Fibroblast of lung (primary cell): ENCODE data around the gene QPCTL. TPM values are rescaled to one million over a fixed set of nuclear protein-coding genes. Genes with fewer than 3 reads are reported as not detected.

Experiments
- DNase-seq, 2 donors: peaks; one replicate each; pipeline versions ENCODE4 v3.0.0 to v3.0.0-alpha.2; 2010; ENCODE audit warnings: low read depth in 2 of 2
- H2AFZ ChIP-seq: 2 replicates; pipeline ENCODE4 v1.5.1; 2012; ENCODE audit warnings: low read length, control low read depth, inconsistent platforms
- H3K27ac ChIP-seq: 2 replicates; pipeline ENCODE4 v1.5.1; 2011; ENCODE audit warnings: low read length, control low read depth; ENCODE audit not compliant: insufficient read depth
- H3K27me3 ChIP-seq: 2 replicates; pipeline ENCODE4 v1.5.1; 2011; ENCODE audit warnings: mild to moderate bottlenecking, low read length; ENCODE audit not compliant: control insufficient read depth, insufficient read depth
- H3K36me3 ChIP-seq: 2 replicates; pipeline ENCODE4 v1.5.1; 2011; ENCODE audit warnings: low read length; ENCODE audit not compliant: control insufficient read depth, insufficient read depth
- H3K4me1 ChIP-seq: 2 replicates; pipeline ENCODE4 v1.5.1; 2011; ENCODE audit warnings: low read length; ENCODE audit not compliant: control insufficient read depth, insufficient read depth; ENCODE audit errors: extremely low read depth
- H3K4me2 ChIP-seq: 2 replicates; pipeline ENCODE4 v1.5.1; 2011; ENCODE audit warnings: low read length, control low read depth; ENCODE audit not compliant: insufficient read depth; ENCODE audit errors: extremely low read depth
- H3K4me3 ChIP-seq, 4 experiments: fragments of 200-600 bp in 1 of 4; sonication (generic) in 1 of 4; replicated peaks in 1 of 4; 2 replicates each; pipeline ENCODE4 v1.5.1; 2011 to 2016; ENCODE audit warnings: low read length in 4 of 4, low read depth in 3 of 4, mild to moderate bottlenecking in 3 of 4, control low read depth in 2 of 4, inconsistent platforms in 1 of 4, mixed read lengths in 1 of 4; ENCODE audit not compliant: insufficient read depth in 1 of 4; ENCODE audit errors: control extremely low read depth in 1 of 4
- H3K79me2 ChIP-seq: 2 replicates; pipeline ENCODE4 v1.5.1; 2012; ENCODE audit warnings: mild to moderate bottlenecking, low read length, inconsistent platforms; ENCODE audit not compliant: control insufficient read depth, insufficient read depth
- H3K9ac ChIP-seq: 2 replicates; pipeline ENCODE4 v1.5.1; 2011; ENCODE audit warnings: mild to moderate bottlenecking, low read length, control low read depth; ENCODE audit not compliant: insufficient read depth
- H3K9me3 ChIP-seq: 2 replicates; pipeline ENCODE4 v1.5.1; 2012; ENCODE audit warnings: low read depth, low read length; ENCODE audit not compliant: control insufficient read depth, insufficient read depth
- H4K20me1 ChIP-seq: 2 replicates; pipeline ENCODE4 v1.5.1; 2011; ENCODE audit warnings: low read length; ENCODE audit not compliant: control insufficient read depth, insufficient read depth; ENCODE audit errors: extremely low read depth
- CTCF ChIP-seq, 2 donors: IDR thresholded peaks in 1 of 2; conservative IDR thresholded peaks in 1 of 2; 1 replicate in 1 of 2; 2 replicates in 1 of 2; pipeline ENCODE4 v1.5.1; 2011 to 2012; ENCODE audit warnings: low read length in 2 of 2, control low read depth in 1 of 2, inconsistent platforms in 1 of 2, low read depth in 1 of 2, mild to moderate bottlenecking in 1 of 2
- EZH2 ChIP-seq: IDR thresholded peaks from 2 replicates; pipeline ENCODE4 v1.5.1; 2012; ENCODE audit warnings: low read length, control low read depth, mild to moderate bottlenecking; ENCODE audit errors: missing control alignments
- polyA plus RNA-seq, 2 donors: library from polyadenylated mRNA; depleted of rRNA in 1 of 2; stranded (reverse) in 1 of 2; unstranded in 1 of 2; fragments of >200 nt; gene quantifications; 2 replicates each; pipeline ENCODE4 v1.2.1, GENCODE V29; 2011 to 2012; ENCODE audit warnings: missing spikeins in 1 of 2
- total RNA-seq: library from RNA; depleted of rRNA; stranded (reverse); fragments of >200 nt; gene quantifications from 2 replicates; pipeline ENCODE4 v1.2.1, GENCODE V29; 2014

Gene QPCTL
- total and polyA plus RNA-seq, 2 donors (not counting 1 experiment from before 2014, with no cell fraction given), result 5.8 to 9.4 TPM

- H3K4me2 ChIP-seq, result no peak overlapping the region
- peaks cover 11% of the 10 kb centered on the region for H3K27me3 ChIP-seq
- H3K36me3 ChIP-seq, result no peaks in the 10 kb centered on the region
- H3K4me3 ChIP-seq, result no peak overlapping the region
- TF ChIP-seq EZH2, result no peak
- TF ChIP-seq CTCF (conservative IDR thresholded peaks at IDR 0.05 in 1 of 2, IDR thresholded peaks at IDR 0.05 in 1 of 2; ENCODE audit: low read depth in 1 of 2, low read length in 2 of 2), result no peak
- no peaks in the 10 kb centered on the region for H4K20me1 ChIP-seq
- no peak overlapping the region for H2AFZ ChIP-seq
- no peak for DNase-seq
- H3K79me2 ChIP-seq, result no peaks in the 10 kb centered on the region
- no peaks in the 10 kb centered on the region for H3K9me3 ChIP-seq
- H3K9ac ChIP-seq, result no peak overlapping the region
- H3K27ac ChIP-seq, result no peak overlapping the region
- H3K4me1 ChIP-seq, result peaks cover 4% of the 10 kb centered on the region
Measured at GRCh38 chr19:45674946-45675345, 17.5 kb upstream of the QPCTL start.

- Histone ChIP-seq H4K20me1 (no peaks in the 10 kb centered on the region), H3K36me3 (no peaks in the 10 kb centered on the region), H3K27me3 (peaks cover 11% of the 10 kb centered on the region), H3K27ac (no peak overlapping the region), H3K4me2 (peak overlapping the region; percentile 13), H3K4me1 (peaks cover 4% of the 10 kb centered on the region), H2AFZ (peak overlapping the region; percentile 13), H3K79me2 (no peaks in the 10 kb centered on the region), H3K9me3 (no peaks in the 10 kb centered on the region), H3K9ac (no peak overlapping the region), H3K4me3 (no peak overlapping the region)
- TF ChIP-seq CTCF (conservative IDR thresholded peaks at IDR 0.05 in 1 of 2, IDR thresholded peaks at IDR 0.05 in 1 of 2; ENCODE audit: low read depth in 1 of 2, low read length in 2 of 2) (no peak), EZH2 (no peak)
- DNase-seq, result no peak
Measured at GRCh38 chr19:45676851-45677263, 15.6 kb upstream of the QPCTL start.

- Histone ChIP-seq H3K9me3 (no peaks in the 10 kb centered on the region), H3K36me3 (no peaks in the 10 kb centered on the region), H4K20me1 (no peaks in the 10 kb centered on the region), H3K4me2 (peak overlapping the region; percentile 48), H2AFZ (no peak overlapping the region), H3K27ac (no peak overlapping the region), H3K4me3 (peak overlapping the region; percentile 7 to 34 (median 13)), H3K27me3 (peaks cover 11% of the 10 kb centered on the region), H3K4me1 (peaks cover 4% of the 10 kb centered on the region), H3K79me2 (no peaks in the 10 kb centered on the region), H3K9ac (no peak overlapping the region)
- TF ChIP-seq CTCF (conservative IDR thresholded peaks at IDR 0.05 in 1 of 2, IDR thresholded peaks at IDR 0.05 in 1 of 2; ENCODE audit: low read depth in 1 of 2, low read length in 2 of 2) (no peak), EZH2 (no peak)
- peak; percentile 63 to 69 for DNase-seq
Measured at GRCh38 chr19:45677351-45678230, 14.9 kb upstream of the QPCTL start.
